Amygdala (tissue), 56 donors: ENCODE data around the gene SPOCK1.
A peak's percentile ranks its signal among the peaks of the same experiment; 100 is the strongest.
"Not testable (repeated sequence)": the region's sequence is repeated elsewhere in the genome, so short reads cannot be mapped to it uniquely, and the experiment has no call there.

Source experiments
- DNase-seq, 56 donors: peaks; one replicate each; lab custom pipeline; 2025; lab: John Stamatoyannopoulos, UW

SPOCK1 gene

GRCh38 chr5:137402436-137403187 lies 96.5 kb downstream of the SPOCK1 start:
- DNase-seq, result no peak

GRCh38 chr5:137401946-137402345 lies 97.2 kb downstream of the SPOCK1 start:
- no peak for DNase-seq

GRCh38 chr5:137400571-137400970 lies 98.6 kb downstream of the SPOCK1 start:
- no peak for DNase-seq

- DNase-seq, result no peak
Measured at GRCh38 chr5:137399911-137400310, 99.2 kb downstream of the SPOCK1 start.

GRCh38 chr5:137398751-137399150 lies 100.4 kb downstream of the SPOCK1 start:
- DNase-seq, result no peak

GRCh38 chr5:137398154-137398553 lies 101.0 kb downstream of the SPOCK1 start:
- DNase-seq, result no peak

- DNase-seq, result no peak
Measured at GRCh38 chr5:137395011-137395755, 103.9 kb downstream of the SPOCK1 start.

GRCh38 chr5:137394380-137394779 lies 104.7 kb downstream of the SPOCK1 start:
- DNase-seq, result no peak

GRCh38 chr5:137393196-137393993 lies 105.7 kb downstream of the SPOCK1 start:
- no peak for DNase-seq

GRCh38 chr5:137392261-137392660 lies 106.9 kb downstream of the SPOCK1 start:
- DNase-seq, result no peak

- DNase-seq, result not testable (repeated sequence)
Measured at GRCh38 chr5:137391044-137391443, 108.1 kb downstream of the SPOCK1 start.

GRCh38 chr5:137389042-137389441 lies 110.1 kb downstream of the SPOCK1 start:
- DNase-seq, result no peak

- no peak for DNase-seq
Measured at GRCh38 chr5:137385064-137385463, 114.1 kb downstream of the SPOCK1 start.

- no peak for DNase-seq
Measured at GRCh38 chr5:137383909-137384308, 115.2 kb downstream of the SPOCK1 start.

- no peak for DNase-seq
Measured at GRCh38 chr5:137381555-137381954, 117.6 kb downstream of the SPOCK1 start.

GRCh38 chr5:137379555-137380286 lies 119.4 kb downstream of the SPOCK1 start:
- DNase-seq, result no peak

GRCh38 chr5:137375741-137376526 lies 123.2 kb downstream of the SPOCK1 start:
- DNase-seq, result peak in 13 of 56 donors; percentile 4 to 62 (median 21)

- peak in 1 of 56 donors; percentile 46 for DNase-seq
Measured at GRCh38 chr5:137374110-137374714, 124.9 kb downstream of the SPOCK1 start.

- DNase-seq, result no peak
Measured at GRCh38 chr5:137372773-137373160, 126.4 kb downstream of the SPOCK1 start.
